CD4-positive, alpha-beta T cell treated with Interleukin-2 at 100 ng/mL for 4 hours (primary cell): Measurements from ENCODE around the gene PRKCE.

ENCODE experiments used
- DNase-seq: peaks from one replicate; pipeline ENCODE4 v3.0.0-alpha.2; 2020; ENCODE audit warnings: low spot score

The PRKCE gene

GRCh38 chr2:45726188-45726587 lies 74.7 kb downstream of the PRKCE start:
- no peak for DNase-seq

GRCh38 chr2:45728458-45728942 lies 77.0 kb downstream of the PRKCE start:
- no peak for DNase-seq

- DNase-seq = peak; percentile 10
Observed at GRCh38 chr2:45729753-45730512, 78.5 kb downstream of the PRKCE start.

GRCh38 chr2:45731141-45731540 lies 79.7 kb downstream of the PRKCE start:
- no peak for DNase-seq

- DNase-seq = no peak
Observed at GRCh38 chr2:45732436-45732835, 81.0 kb downstream of the PRKCE start.

- no peak for DNase-seq
Observed at GRCh38 chr2:45732946-45733345, 81.5 kb downstream of the PRKCE start.

GRCh38 chr2:45734336-45734735 lies 82.9 kb downstream of the PRKCE start:
- DNase-seq = no peak

GRCh38 chr2:45734952-45735351 lies 83.5 kb downstream of the PRKCE start:
- no peak for DNase-seq

GRCh38 chr2:45736757-45737704 lies 85.6 kb downstream of the PRKCE start:
- DNase-seq = no peak

- no peak for DNase-seq
Observed at GRCh38 chr2:45739796-45740485, 88.5 kb downstream of the PRKCE start.

GRCh38 chr2:45741161-45741850 lies 89.8 kb downstream of the PRKCE start:
- no peak for DNase-seq

- DNase-seq = no peak
Observed at GRCh38 chr2:45743531-45744396, 92.3 kb downstream of the PRKCE start.

GRCh38 chr2:45745231-45745630 lies 93.8 kb downstream of the PRKCE start:
- DNase-seq = no peak

GRCh38 chr2:45746888-45747287 lies 95.4 kb downstream of the PRKCE start:
- DNase-seq = no peak

- no peak for DNase-seq
Observed at GRCh38 chr2:45747363-45747762, 95.9 kb downstream of the PRKCE start.

- no peak for DNase-seq
Observed at GRCh38 chr2:45748239-45748638, 96.8 kb downstream of the PRKCE start.

- no peak for DNase-seq
Observed at GRCh38 chr2:45750001-45750400, 98.5 kb downstream of the PRKCE start.

- DNase-seq = no peak
Observed at GRCh38 chr2:45750484-45750883, 99.0 kb downstream of the PRKCE start.

GRCh38 chr2:45753381-45753780 lies 101.9 kb downstream of the PRKCE start:
- DNase-seq = no peak

GRCh38 chr2:45754131-45755010 lies 102.9 kb downstream of the PRKCE start:
- no peak for DNase-seq
